ENCODE measurements around the gene GCKR.

Gene GCKR

DNA sequence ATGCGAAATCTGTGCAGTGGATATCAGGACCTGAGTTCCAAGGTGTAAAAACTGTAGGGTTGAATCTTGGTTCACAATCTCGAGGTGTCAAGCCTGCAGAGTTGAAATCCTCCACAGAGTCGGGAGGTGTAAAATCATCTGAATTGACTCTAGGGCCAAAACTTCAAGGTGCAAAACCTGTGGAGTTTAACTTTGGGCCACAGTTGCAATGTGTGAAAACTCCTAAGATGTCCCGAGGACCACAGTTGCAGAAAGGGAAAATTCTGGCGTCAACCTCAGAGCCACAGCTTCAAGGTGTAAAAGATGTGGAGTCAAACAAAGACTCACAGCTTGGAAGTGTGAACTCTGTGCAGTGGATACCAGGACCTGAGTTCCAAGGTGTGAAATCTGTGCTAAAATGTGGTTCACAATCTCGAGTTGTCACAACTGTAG, 76.4 kb downstream of the GCKR start:
- DNase-seq = no peak

Data from NCI-H510A (cell line).